CD4-positive, alpha-beta T cell treated with Interleukin-17A for 1 hour (primary cell): Measurements from ENCODE around the gene CDH16.

ENCODE experiments used
- DNase-seq: peaks from one replicate; pipeline ENCODE4 v3.0.0-alpha.2; 2020

The CDH16 gene

DNA sequence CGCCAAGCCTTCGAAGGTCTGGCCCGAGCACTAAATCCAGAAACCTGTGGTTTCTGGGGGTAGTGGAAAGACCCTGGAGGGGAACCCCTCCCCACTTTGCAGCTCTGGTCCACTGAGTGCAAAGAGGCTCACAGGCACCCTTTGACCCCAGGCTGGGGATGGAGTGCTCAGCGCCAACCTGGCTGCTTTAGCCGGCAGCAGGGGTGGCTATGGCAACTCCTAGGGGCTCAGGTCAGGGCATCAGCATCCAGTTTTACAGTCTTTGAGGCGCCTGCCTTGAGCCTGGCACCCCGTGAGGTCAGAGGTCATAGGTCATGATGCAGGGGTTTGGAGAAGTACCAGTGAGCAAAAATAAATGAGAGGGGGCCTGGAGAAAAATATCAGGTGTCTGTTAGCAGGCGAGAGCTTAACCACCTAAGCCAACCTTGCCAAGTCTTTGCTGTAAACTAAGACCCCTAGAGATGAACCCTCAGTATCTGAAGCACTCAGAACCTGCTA lies 56.6 kb downstream of the CDH16 start:
- no peak for DNase-seq

DNA sequence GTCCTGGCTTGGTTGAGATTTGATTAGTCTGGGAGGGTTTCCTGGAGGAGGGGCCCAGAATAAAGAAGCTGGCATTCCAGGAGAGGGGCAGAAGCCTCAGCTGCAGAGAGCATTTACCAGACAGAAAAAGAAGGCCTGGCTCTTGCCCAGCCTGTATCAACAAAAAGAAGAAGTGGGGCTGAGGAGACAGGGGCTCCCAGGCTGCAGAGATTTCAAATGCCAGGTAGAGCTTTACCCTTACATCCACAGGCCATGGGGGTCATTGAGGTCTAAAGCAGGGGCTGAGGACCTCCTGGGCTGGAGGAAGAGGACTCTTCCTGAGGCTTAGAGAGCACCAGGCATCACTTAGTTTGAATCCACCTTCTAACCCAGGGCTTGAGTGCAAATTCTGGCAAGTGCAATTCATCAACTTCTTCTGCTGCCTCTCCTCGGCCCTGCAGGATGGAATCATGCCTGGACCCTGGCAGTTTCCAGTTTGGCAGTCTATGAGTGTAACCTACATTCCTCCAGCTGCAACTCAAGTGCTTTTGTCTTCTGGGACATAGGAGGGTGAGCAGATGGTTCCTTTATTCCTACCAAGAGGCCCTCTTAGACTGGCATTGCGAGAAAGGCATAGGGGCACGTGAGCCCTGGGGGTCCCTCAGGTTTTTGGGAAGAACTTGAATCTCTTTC lies 59.2 kb downstream of the CDH16 start:
- no peak for DNase-seq

DNA sequence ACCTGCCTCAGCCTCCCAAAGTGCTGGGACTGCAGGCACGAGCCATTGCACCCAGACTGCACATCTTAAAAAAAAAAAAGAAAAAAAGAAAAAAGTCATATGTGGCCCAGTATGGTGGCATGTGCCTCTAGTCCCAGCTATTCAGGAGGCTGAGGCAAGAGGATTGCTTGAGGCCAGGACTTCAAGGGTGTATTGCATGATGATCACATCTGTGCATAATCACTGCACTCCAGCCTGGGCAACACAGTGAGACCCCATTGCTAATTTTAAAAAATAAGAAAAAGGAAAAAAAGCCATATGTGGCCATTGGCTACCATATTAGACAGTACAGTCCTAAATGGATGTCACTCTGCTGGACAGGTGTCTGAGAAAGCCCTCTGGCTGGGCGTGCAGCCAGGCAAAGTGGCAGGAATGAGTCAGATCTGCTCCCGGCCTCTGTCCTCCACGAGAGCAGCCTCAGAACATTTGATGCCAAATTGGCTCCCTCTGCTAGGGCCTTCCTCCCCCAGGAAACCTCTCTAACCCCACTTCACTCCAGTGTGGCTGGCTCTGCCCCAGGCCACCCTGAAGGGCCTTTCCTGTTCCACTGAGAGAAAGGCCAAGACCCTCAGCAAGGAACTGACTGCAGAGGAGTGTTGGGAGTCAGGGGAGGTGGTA lies 59.8 kb downstream of the CDH16 start:
- DNase-seq, result no peak
